Right atrium auricular region (tissue), 2 donors: ENCODE measurements around the gene ARHGAP6. TPM values are rescaled to one million over a fixed set of nuclear protein-coding genes. Genes with fewer than 3 reads are reported as not detected.
"Not testable (repeated sequence)": the region's sequence is repeated elsewhere in the genome, so short reads cannot be mapped to it uniquely, and the experiment has no call there.

Experiments used
- DNase-seq: peaks from one replicate; pipeline ENCODE4 v3.0.0-alpha.2; 2019; ENCODE audit warnings: low spot score
- H3K27ac ChIP-seq, 2 donors: fragments of 200-600 bp; sonication (generic); 1 replicate in 1 of 2; 2 replicates in 1 of 2; pipeline ENCODE4 v1.5.1; 2016 to 2019
- H3K27me3 ChIP-seq, 2 donors: fragments of 200-600 bp; sonication (generic); one replicate each; pipeline versions ENCODE4 v1.5.1 to v1.6.0; 2017 to 2019
- H3K36me3 ChIP-seq: fragments of 200-600 bp; sonication (generic); one replicate; pipeline ENCODE4 v1.5.1; 2016
- H3K4me1 ChIP-seq, 2 donors: fragments of 200-600 bp; sonication (generic); one replicate each; pipeline versions ENCODE4 v1.5.1 to v1.6.0; 2017 to 2019
- H3K4me3 ChIP-seq, 2 donors: fragments of 200-600 bp; sonication (generic); 1 replicate in 1 of 2; 2 replicates in 1 of 2; pipeline ENCODE4 v1.5.1; 2017 to 2019; ENCODE audit warnings: mild to moderate bottlenecking in 1 of 2, moderate library complexity in 1 of 2
- H3K9me3 ChIP-seq, 2 donors: fragments of 200-600 bp; sonication (generic); one replicate each; pipeline ENCODE4 v1.5.1; 2019
- CTCF ChIP-seq, 2 donors: fragments of 200-600 bp; sonication (generic); IDR thresholded peaks; one replicate each; pipeline ENCODE4 v1.5.1; 2019; ENCODE audit warnings: antibody characterized with exemption in 2 of 2
- total RNA-seq, 2 donors: library from RNA; depleted of rRNA; stranded (reverse); fragments of >200 nt; gene quantifications; one replicate each; pipeline ENCODE4 v1.1.0, GENCODE V29; 2016

The ARHGAP6 gene
- total RNA-seq, 2 donors from 2014 or later: 5.1 to 9.4 TPM

GRCh38 chrX:11367609-11368430 lies 297.9 kb downstream of the ARHGAP6 start:
- TF ChIP-seq CTCF (IDR thresholded peaks at IDR 0.05): no peak
- Histone ChIP-seq H3K4me3 (no peak overlapping the region), H3K4me1 (no peaks in the 10 kb centered on the region), H3K27me3 (no peaks in the 10 kb centered on the region), H3K9me3 (peaks cover 0 to 10% of the 10 kb centered on the region in 2 donors), H3K27ac (no peak overlapping the region), H3K36me3 (no peaks in the 10 kb centered on the region)
- DNase-seq: no peak

- no peak for DNase-seq
- Histone ChIP-seq H3K36me3 (no peaks in the 10 kb centered on the region), H3K27ac (peak overlapping the region in 1 of 2 donors; percentile 0), H3K4me3 (no peak overlapping the region), H3K27me3 (no peaks in the 10 kb centered on the region), H3K9me3 (peaks cover 0 to 10% of the 10 kb centered on the region in 2 donors), H3K4me1 (no peaks in the 10 kb centered on the region)
- TF ChIP-seq CTCF (IDR thresholded peaks at IDR 0.05): no peak
These were observed 298.6 kb downstream of the ARHGAP6 start for GRCh38 chrX:11366998-11367595.

- H3K9me3 ChIP-seq: peaks cover 0 to 10% of the 10 kb centered on the region in 2 donors
- DNase-seq: no peak
- H3K36me3 ChIP-seq: no peaks in the 10 kb centered on the region
- TF ChIP-seq CTCF (IDR thresholded peaks at IDR 0.05): no peak
- H3K27me3 ChIP-seq: no peaks in the 10 kb centered on the region
- H3K27ac ChIP-seq: no peak overlapping the region
- H3K4me1 ChIP-seq: no peaks in the 10 kb centered on the region
- no peak overlapping the region for H3K4me3 ChIP-seq
These were observed 300.3 kb downstream of the ARHGAP6 start for GRCh38 chrX:11365426-11365825.

GRCh38 chrX:11364835-11365234 lies 300.9 kb downstream of the ARHGAP6 start:
- Histone ChIP-seq H3K4me3 (no peak overlapping the region), H3K27me3 (no peaks in the 10 kb centered on the region), H3K27ac (no peak overlapping the region), H3K4me1 (no peaks in the 10 kb centered on the region), H3K36me3 (no peaks in the 10 kb centered on the region), H3K9me3 (peaks cover 0 to 5% of the 10 kb centered on the region in 2 donors)
- no peak for DNase-seq
- TF ChIP-seq CTCF (IDR thresholded peaks at IDR 0.05): no peak

GRCh38 chrX:11363825-11364224 lies 301.9 kb downstream of the ARHGAP6 start:
- DNase-seq, H3K4me1 ChIP-seq, H3K27ac ChIP-seq, H3K36me3 ChIP-seq, H3K27me3 ChIP-seq, H3K9me3 ChIP-seq, H3K4me3 ChIP-seq: not testable (repeated sequence)

GRCh38 chrX:11363069-11363594 lies 302.6 kb downstream of the ARHGAP6 start:
- Histone ChIP-seq H3K4me1 (no peaks in the 10 kb centered on the region), H3K36me3 (no peaks in the 10 kb centered on the region), H3K27ac (no peak overlapping the region), H3K27me3 (no peaks in the 10 kb centered on the region), H3K4me3 (no peak overlapping the region), H3K9me3 (peaks cover 0 to 5% of the 10 kb centered on the region in 2 donors)
- no peak for DNase-seq
- no peak for TF ChIP-seq CTCF (IDR thresholded peaks at IDR 0.05)

- H3K27me3 ChIP-seq, H3K9me3 ChIP-seq, DNase-seq, H3K4me1 ChIP-seq, H3K4me3 ChIP-seq, H3K36me3 ChIP-seq, H3K27ac ChIP-seq: not testable (repeated sequence)
These were observed 304.1 kb downstream of the ARHGAP6 start for GRCh38 chrX:11361666-11362065.

- DNase-seq, H3K36me3 ChIP-seq, H3K27me3 ChIP-seq, H3K27ac ChIP-seq, H3K4me1 ChIP-seq, H3K9me3 ChIP-seq, H3K4me3 ChIP-seq: not testable (repeated sequence)
These were observed 309.8 kb downstream of the ARHGAP6 start for GRCh38 chrX:11355944-11356343.
